Measurements from ENCODE around the gene SUN5.
"Not testable (repeated sequence)": the region's sequence is repeated elsewhere in the genome, so short reads cannot be mapped to it uniquely, and the experiment has no call there.

SUN5 gene, protein sequence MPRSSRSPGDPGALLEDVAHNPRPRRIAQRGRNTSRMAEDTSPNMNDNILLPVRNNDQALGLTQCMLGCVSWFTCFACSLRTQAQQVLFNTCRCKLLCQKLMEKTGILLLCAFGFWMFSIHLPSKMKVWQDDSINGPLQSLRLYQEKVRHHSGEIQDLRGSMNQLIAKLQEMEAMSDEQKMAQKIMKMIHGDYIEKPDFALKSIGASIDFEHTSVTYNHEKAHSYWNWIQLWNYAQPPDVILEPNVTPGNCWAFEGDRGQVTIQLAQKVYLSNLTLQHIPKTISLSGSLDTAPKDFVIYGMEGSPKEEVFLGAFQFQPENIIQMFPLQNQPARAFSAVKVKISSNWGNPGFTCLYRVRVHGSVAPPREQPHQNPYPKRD

DNA sequence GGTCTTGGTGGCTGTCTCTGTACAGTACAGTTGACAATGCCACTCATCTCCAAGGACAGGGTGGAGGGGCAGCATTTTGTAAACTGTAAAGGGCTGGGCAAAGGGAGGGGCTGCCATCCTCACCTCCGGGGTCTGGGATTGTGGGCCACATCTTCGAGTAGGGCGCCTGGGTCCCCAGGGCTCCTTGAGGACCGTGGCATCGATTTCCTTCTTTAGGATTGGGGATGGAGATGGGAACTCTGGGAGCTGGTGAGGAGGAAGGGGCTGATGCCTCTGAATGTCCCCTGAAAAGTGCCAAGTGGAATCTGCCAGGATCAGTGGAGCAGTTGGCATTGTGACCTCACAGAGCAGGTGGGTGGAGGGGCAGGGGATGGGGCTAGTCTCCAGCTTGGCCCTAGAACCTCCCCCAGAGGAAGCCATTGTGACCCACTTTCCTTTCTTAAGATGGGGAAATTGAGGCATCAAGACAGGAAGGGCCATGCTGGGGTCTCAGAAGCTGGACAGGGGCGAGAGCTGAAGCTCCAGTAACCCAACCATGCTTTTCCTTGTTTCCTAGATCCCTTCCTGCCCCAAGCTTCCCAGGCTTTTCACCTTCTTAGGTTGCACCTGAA, at the start of gene SUN5:
SUN5 (minus strand) TSS at position 293 of the 611 bp plus-strand sequence; CDS start at position 200, 93 bp downstream.
- Histone ChIP-seq H3K4me3 (ENCODE audit: low read length) (no peak within 1 kb of the TSS), H3K36me3 (ENCODE audit: control insufficient read depth, insufficient read depth, low read length, severe bottlenecking) (no peaks in the 10 kb centered on the region), H3K9ac (ENCODE audit: low read length) (no peak within 1 kb of the TSS), H3K4me1 (ENCODE audit: control insufficient read depth, insufficient read depth, low read length) (no peaks in the 10 kb centered on the region), H3K27me3 (replicated peaks; ENCODE audit: control insufficient read depth, insufficient read depth, low read length) (peaks cover 31% of the 10 kb centered on the region), H3K9me3 (ENCODE audit: control insufficient read depth, low read length) (peaks cover 6% of the 10 kb centered on the region)
- no peak for DNase-seq (ENCODE audit: low read depth)

DNA sequence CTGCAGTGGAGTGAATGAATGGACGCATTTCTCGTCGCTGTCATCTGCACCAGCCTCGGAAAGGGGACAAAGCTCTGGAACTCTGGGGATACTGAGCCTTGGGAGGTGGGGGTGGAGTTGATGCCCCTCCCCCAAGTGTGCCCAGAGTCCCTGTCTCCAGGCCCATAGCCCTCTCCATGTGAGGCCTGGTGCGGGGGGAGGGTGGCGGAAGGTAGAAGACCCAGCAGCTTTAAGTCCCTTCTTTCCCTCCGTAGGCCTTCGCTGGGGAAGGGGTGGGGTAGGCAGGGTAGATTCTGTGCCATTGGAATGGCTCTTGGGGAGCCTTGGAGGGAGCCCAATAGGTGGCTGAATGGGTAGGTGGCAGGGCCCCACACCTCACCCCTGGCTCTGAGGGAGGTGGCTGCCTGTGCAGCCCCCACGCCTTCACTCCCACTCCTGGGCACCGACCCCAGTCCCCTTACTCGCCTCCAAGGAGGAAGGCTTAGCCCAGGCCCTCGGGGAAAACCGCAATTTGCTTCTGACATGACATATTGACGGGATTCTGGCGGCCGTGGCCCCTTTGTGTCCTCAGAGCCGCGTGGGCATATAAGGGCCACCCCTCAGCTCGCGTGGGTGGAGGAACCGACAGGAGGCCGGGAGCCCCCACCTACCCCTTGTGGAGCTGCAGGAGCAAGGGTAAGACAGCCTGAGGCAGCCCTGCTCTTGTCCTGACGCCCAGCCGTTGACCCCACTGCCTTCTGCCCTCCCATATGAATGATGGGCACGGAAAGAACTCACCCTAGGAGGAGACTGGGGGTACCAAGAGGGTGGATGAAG, 49.3 kb upstream of the SUN5 start, which contains the start of gene BPIFB3:
BPIFB3 (plus strand) TSS at position 613 of the 816 bp plus-strand sequence. CDS start 1,533 bp downstream, outside the sequence.
- Histone ChIP-seq H3K4me3 (ENCODE audit: low read length) (no peak within 1 kb of the TSS), H3K9me3 (ENCODE audit: control insufficient read depth, low read length) (peaks cover 6% of the 10 kb centered on the region), H3K9ac (ENCODE audit: low read length) (no peak within 1 kb of the TSS), H3K27me3 (replicated peaks; ENCODE audit: control insufficient read depth, insufficient read depth, low read length) (peaks cover 36% of the 10 kb centered on the region), H3K36me3 (ENCODE audit: control insufficient read depth, insufficient read depth, low read length, severe bottlenecking) (no peaks in the 10 kb centered on the region), H3K4me1 (ENCODE audit: control insufficient read depth, insufficient read depth, low read length) (no peaks in the 10 kb centered on the region)
- DNase-seq (ENCODE audit: low read depth) = no peak

DNA sequence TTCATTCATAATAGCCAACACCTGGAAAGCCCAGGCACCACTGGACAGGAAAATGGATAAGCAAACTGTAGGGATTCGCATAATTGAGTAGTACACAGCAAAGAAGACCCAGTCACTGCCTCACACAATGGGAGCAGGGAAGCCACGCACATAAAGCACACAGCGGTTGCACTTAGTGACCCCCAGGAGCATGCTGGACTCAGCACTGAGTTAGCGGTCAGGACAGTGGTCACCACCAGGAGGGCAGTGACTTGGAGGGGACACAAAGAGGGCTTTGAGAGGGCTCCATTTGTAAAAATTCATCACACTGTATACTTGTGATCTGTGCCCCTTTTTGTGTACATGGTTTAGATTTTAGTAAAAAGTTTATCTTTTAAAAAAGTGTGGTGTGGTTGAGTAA, 47.1 kb upstream of the SUN5 start:
- no peak for DNase-seq (ENCODE audit: low read depth)
- Histone ChIP-seq H3K36me3 (ENCODE audit: control insufficient read depth, insufficient read depth, low read length, severe bottlenecking) (no peaks in the 10 kb centered on the region), H3K4me3 (ENCODE audit: low read length) (no peak overlapping the region), H3K9me3 (ENCODE audit: control insufficient read depth, low read length) (peaks cover 9% of the 10 kb centered on the region), H3K4me1 (ENCODE audit: control insufficient read depth, insufficient read depth, low read length) (no peaks in the 10 kb centered on the region), H3K27me3 (replicated peaks; ENCODE audit: control insufficient read depth, insufficient read depth, low read length) (peaks cover 26% of the 10 kb centered on the region), H3K9ac (ENCODE audit: low read length) (no peak overlapping the region)

DNA sequence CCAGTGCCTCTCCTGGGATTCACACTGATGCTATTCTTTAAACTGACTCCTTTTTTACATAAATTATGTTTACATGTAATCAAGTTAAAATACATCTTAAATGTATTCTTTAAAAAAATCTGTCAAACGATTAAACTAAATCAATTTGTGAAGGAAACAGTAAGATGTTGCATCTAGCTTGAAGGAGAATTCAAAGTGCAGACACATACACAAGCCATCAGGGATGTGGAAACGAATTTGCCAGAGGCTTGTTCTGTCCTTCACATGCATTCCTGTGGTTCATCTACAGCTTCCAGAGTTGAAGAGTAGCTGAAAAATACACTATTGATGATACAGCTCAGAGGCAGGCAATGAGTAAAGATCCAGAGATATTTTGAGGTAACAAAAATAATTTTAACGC, 42.2 kb upstream of the SUN5 start:
- Histone ChIP-seq H3K36me3 (ENCODE audit: control insufficient read depth, insufficient read depth, low read length, severe bottlenecking) (no peaks in the 10 kb centered on the region), H3K9me3 (ENCODE audit: control insufficient read depth, low read length) (peaks cover 24% of the 10 kb centered on the region), H3K4me3 (ENCODE audit: low read length) (no peak overlapping the region), H3K9ac (ENCODE audit: low read length) (no peak overlapping the region), H3K4me1 (ENCODE audit: control insufficient read depth, insufficient read depth, low read length) (no peaks in the 10 kb centered on the region), H3K27me3 (replicated peaks; ENCODE audit: control insufficient read depth, insufficient read depth, low read length) (peaks cover 8% of the 10 kb centered on the region)
- no peak for DNase-seq (ENCODE audit: low read depth)

DNA sequence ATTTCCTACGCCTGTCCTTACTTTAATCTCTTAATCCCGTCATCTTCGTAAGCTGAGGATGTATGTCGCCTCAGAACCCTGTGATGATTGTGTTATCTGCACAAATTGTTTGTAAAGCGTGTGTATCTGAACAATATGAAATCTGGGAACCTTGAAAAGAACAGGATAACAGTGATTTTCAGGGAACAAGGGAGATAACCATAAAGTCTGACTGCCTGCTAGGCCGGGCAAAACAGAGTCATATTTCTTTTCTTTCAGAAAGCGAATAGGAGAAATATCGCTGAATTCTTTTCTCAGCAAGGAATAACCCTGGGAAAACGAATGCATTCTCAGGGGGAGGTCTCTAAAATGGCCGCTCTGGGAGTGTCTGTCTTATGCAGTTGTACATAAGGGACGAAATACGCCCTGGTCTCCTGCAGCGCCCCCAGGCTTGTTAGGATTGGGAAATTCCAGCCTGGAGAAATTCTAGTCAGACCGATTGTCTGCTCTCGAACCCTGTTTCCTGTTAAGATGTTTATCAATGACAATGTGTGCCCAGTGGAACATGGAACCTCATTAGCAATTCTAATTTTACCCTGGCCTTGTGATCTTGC, 41.0 kb upstream of the SUN5 start:
- H3K4me3 ChIP-seq (ENCODE audit: low read length); H3K9ac ChIP-seq (ENCODE audit: low read length); DNase-seq (ENCODE audit: low read depth); H3K4me1 ChIP-seq (ENCODE audit: control insufficient read depth, insufficient read depth, low read length); H3K27me3 ChIP-seq (replicated peaks; ENCODE audit: control insufficient read depth, insufficient read depth, low read length); H3K36me3 ChIP-seq (ENCODE audit: control insufficient read depth, insufficient read depth, low read length, severe bottlenecking): not testable (repeated sequence)
- peaks cover 18% of the 10 kb centered on the region for H3K9me3 ChIP-seq (ENCODE audit: control insufficient read depth, low read length)

DNA sequence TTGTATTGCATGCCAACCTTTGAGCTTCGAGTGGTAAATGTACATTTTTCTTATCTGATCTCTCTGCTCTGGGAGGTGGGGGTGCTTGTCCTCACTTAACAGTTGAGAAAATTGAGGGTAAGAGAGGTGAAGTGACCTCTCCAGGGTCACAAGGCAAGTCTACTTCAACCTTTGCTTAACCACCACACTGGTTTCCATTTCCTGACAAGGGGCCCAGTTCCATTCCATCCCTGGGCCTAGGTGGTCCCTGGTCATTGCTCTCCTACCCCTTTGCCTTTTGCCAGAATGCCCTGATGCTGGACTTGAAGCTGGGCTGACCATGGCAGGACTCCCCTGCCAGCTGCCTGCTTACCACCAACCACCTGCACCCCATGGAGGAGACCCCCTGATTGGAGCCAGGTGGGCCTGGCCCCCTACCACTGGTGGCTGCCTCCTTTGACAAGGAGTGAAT, 39.5 kb upstream of the SUN5 start:
- Histone ChIP-seq H3K4me1 (ENCODE audit: control insufficient read depth, insufficient read depth, low read length) (no peaks in the 10 kb centered on the region), H3K9me3 (ENCODE audit: control insufficient read depth, low read length) (peaks cover 18% of the 10 kb centered on the region), H3K9ac (ENCODE audit: low read length) (no peak overlapping the region), H3K36me3 (ENCODE audit: control insufficient read depth, insufficient read depth, low read length, severe bottlenecking) (no peaks in the 10 kb centered on the region), H3K27me3 (replicated peaks; ENCODE audit: control insufficient read depth, insufficient read depth, low read length) (peaks cover 14% of the 10 kb centered on the region), H3K4me3 (ENCODE audit: low read length) (no peak overlapping the region)
- no peak for DNase-seq (ENCODE audit: low read depth)

DNA sequence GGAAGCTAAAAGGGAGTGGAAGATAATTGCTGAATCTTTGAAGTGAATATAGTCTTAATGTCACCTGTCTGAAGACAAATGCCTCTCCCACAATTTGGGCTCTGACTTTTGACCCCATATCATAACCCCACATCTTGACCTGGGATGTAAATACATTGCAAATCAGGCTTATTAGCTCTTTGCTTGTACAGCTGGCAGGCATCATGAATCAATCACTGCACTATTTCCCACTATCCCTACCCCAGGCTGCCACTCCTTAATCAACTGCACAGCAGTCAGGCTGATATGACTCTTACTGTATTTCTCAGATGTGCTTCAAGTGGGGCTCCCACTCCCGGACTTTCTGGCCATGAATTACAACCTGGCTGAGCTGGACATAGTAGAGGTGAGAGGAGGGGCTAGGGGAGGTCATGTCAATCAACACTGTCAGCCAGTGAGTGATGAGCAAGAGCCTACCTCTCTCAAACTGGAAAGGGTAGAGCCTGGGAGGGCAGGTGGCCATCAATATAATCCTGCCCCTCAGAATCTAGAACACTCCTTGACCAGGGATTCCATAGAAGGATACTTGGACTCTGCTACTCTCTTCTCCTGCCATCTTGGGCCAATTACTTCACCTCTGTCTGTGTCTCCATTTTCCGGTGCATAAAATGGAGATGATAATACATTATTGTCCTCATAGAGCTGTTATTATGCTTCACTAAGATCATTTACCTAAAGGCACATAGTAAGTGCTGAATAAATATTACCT, 38.9 kb upstream of the SUN5 start:
- H3K9me3 ChIP-seq (ENCODE audit: control insufficient read depth, low read length) = peaks cover 18% of the 10 kb centered on the region
- H3K9ac ChIP-seq (ENCODE audit: low read length) = no peak overlapping the region
- no peak for DNase-seq (ENCODE audit: low read depth)
- H3K4me3 ChIP-seq (ENCODE audit: low read length) = no peak overlapping the region
- H3K4me1 ChIP-seq (ENCODE audit: control insufficient read depth, insufficient read depth, low read length) = no peaks in the 10 kb centered on the region
- H3K27me3 ChIP-seq (replicated peaks; ENCODE audit: control insufficient read depth, insufficient read depth, low read length) = peaks cover 17% of the 10 kb centered on the region
- no peaks in the 10 kb centered on the region for H3K36me3 ChIP-seq (ENCODE audit: control insufficient read depth, insufficient read depth, low read length, severe bottlenecking)

DNA sequence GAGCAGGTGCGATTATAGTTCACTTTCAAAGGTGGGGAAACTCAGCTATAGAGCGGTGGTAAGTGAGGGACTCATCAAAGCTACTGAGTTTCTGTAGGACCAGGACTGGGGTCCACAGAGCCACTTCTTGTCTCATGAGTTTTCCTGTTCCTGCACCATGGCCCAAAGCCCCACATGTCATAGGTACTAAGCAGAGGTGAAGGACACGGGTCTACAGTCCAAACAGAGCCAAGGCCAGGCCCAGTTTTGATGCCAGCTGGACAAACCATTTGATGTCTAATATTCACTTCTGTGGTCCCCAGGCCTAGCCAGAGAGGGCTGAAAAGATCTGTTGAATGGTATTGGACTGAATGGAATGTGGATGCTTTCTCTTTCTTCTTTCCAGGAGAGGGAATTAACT, 38.2 kb upstream of the SUN5 start:
- H3K4me3 ChIP-seq (ENCODE audit: low read length) = no peak overlapping the region
- peaks cover 18% of the 10 kb centered on the region for H3K9me3 ChIP-seq (ENCODE audit: control insufficient read depth, low read length)
- peaks cover 22% of the 10 kb centered on the region for H3K27me3 ChIP-seq (replicated peaks; ENCODE audit: control insufficient read depth, insufficient read depth, low read length)
- H3K9ac ChIP-seq (ENCODE audit: low read length) = no peak overlapping the region
- H3K4me1 ChIP-seq (ENCODE audit: control insufficient read depth, insufficient read depth, low read length) = no peaks in the 10 kb centered on the region
- no peaks in the 10 kb centered on the region for H3K36me3 ChIP-seq (ENCODE audit: control insufficient read depth, insufficient read depth, low read length, severe bottlenecking)
- no peak for DNase-seq (ENCODE audit: low read depth)

DNA sequence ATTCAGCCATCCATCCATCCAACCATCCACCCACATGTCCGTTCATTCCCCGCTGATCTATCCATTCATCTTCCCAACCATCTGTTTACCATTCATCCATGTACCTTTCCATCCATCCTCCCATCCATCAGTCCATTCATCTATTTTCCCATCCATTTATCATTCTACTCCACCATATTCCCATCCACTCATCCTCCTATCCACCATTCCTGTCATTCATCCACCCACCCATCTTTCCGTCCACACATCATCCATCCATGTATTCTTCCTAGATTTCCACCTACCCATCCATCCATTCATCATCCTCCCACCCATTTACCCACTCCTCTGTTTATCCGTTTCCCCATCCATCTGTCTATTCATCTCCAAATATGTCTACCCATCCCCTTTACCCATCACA, 34.0 kb upstream of the SUN5 start:
- Histone ChIP-seq H3K4me1 (ENCODE audit: control insufficient read depth, insufficient read depth, low read length) (no peaks in the 10 kb centered on the region), H3K27me3 (replicated peaks; ENCODE audit: control insufficient read depth, insufficient read depth, low read length) (peaks cover 54% of the 10 kb centered on the region), H3K4me3 (ENCODE audit: low read length) (no peak overlapping the region), H3K36me3 (ENCODE audit: control insufficient read depth, insufficient read depth, low read length, severe bottlenecking) (no peaks in the 10 kb centered on the region), H3K9ac (ENCODE audit: low read length) (no peak overlapping the region), H3K9me3 (ENCODE audit: control insufficient read depth, low read length) (no peaks in the 10 kb centered on the region)
- no peak for DNase-seq (ENCODE audit: low read depth)

DNA sequence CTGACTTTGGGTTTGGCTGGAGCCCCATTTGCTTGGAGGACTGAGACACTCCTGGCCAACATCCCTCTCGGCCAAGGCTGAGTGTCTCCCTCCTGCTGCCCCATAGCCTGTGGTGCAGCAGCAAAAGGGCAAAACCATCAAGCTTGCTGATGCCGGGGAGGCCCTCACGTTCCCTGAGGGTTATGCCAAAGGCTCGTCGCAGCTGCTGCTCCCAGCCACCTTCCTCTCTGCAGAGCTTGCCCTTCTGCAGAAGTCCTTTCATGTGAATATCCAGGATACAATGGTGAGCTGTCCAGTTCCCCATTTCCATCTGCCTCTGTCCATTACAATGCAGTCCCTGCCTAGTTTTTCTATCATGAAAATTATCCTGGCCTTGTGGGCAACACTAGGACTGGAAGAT, 33.2 kb upstream of the SUN5 start:
- no peaks in the 10 kb centered on the region for H3K36me3 ChIP-seq (ENCODE audit: control insufficient read depth, insufficient read depth, low read length, severe bottlenecking)
- H3K4me3 ChIP-seq (ENCODE audit: low read length) = no peak overlapping the region
- H3K27me3 ChIP-seq (replicated peaks; ENCODE audit: control insufficient read depth, insufficient read depth, low read length) = peaks cover 60% of the 10 kb centered on the region
- no peaks in the 10 kb centered on the region for H3K4me1 ChIP-seq (ENCODE audit: control insufficient read depth, insufficient read depth, low read length)
- H3K9me3 ChIP-seq (ENCODE audit: control insufficient read depth, low read length) = no peaks in the 10 kb centered on the region
- DNase-seq (ENCODE audit: low read depth) = no peak
- no peak overlapping the region for H3K9ac ChIP-seq (ENCODE audit: low read length)

Data from adipocyte (in vitro differentiated cells).